HG02885 (cell line): ENCODE data around the gene TPM1.

Experiments
- ATAC-seq: cut with Tn5 transposase; IDR thresholded peaks from one replicate; pipeline ENCODE4 v1.9.1; 2021; ENCODE audit warnings: mild to moderate bottlenecking; ENCODE audit not compliant: unreplicated experiment, poor library complexity

The TPM1 gene

DNA sequence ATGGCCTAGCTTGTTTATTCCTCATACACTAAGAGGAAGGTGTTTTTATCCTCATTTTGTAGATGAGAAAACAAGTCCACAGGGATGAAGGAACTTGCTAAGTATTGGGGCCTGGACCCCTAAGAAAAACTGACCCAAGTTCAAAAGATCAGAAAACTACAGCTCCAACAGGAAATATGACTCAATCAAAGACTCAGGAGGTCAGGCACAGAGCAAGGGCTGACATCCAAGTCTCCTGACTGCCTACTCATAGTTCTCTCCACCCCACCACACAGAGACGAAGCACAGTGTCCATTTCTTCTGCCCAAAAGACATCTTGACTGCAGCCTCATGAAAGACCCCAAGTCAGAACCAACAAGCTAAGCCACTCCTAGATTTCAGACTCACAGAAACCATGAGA is 26.9 kb upstream of the TPM1 start:
- ATAC-seq = no peak

DNA sequence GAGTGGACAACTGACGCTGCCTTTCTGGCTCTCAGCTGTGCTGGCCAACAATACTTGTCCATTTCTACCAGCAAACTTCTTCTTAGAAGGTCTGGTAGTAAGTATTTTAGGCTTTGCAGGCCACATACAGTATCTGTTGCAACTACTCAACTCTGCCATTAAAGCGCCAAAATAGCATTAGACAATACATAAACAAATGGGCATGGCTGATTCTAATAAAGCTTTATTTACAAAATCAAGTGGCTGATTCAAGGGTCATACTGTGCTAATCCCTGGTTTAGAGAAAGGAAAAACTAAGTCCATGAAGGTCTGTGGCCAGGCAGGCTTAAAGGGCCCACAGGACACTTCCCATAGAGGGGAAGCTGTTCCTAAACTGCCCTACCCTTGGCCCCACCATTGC is 26.3 kb upstream of the TPM1 start:
- ATAC-seq = no peak

DNA sequence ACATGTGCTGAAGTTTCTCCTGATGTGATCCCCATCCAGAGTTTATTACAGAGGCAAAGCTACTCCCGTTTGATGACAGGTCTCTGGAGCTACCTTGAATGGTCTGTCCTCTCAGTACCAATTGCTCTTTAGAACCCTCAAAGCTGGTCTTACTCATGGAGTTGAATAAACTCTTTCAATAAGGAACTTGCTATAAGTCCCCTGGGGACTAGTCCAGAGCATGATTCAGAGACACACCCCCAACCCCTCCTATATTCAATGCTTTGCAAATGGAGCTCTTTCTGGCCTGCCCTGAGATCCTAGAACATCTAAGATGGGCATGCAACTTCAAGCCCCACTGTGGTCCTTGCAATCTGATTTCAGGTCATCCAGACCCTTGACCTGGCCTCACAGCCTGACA is 23.9 kb upstream of the TPM1 start:
- ATAC-seq = no peak

DNA sequence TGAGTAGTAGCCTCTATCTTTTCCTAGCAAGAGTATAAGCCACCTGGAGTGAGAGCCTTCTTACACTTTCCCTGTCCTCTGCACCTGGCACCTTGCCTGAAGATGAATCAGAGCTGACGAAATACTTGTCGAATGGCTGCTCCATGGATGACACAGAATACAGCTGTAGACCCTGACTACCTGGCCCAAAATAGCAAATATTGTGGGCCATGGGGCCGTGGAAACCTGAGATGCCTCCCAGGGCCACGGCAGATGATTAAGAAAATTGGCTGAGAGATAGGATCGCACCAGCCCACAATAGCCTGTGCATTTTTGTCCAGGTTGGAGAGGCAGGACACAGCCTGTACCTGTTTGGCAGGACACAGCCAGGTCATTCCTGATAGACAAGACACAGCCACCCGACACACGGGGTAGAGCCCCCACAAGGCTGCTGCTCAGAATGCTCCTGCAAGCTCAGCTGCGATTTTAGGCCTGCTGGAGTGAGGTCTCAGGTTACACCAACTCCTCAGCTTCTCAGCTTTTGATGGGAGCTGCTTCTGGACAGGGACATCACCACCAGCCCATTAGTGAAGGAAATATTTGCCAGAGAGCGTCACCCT is 22.9 kb upstream of the TPM1 start:
- ATAC-seq = no peak

DNA sequence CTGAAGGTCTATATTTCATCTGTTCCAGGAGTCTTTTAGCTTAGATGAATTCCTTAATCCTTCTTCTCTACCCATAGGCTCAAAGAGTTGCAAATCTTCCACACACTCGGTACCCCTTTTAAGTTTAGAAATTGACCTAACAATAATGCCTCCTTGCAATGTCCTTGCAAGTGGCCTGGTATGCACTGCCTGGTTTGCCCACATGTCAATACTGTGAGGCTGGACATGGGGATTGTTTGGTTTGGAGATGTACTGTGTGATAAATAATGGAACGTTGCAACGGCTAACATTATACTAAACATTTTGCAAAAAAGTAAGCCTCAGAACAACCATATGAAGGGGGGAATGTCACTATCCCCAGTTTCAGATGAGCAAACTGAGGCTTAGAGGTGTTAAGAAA is 22.4 kb upstream of the TPM1 start:
- ATAC-seq = no peak

DNA sequence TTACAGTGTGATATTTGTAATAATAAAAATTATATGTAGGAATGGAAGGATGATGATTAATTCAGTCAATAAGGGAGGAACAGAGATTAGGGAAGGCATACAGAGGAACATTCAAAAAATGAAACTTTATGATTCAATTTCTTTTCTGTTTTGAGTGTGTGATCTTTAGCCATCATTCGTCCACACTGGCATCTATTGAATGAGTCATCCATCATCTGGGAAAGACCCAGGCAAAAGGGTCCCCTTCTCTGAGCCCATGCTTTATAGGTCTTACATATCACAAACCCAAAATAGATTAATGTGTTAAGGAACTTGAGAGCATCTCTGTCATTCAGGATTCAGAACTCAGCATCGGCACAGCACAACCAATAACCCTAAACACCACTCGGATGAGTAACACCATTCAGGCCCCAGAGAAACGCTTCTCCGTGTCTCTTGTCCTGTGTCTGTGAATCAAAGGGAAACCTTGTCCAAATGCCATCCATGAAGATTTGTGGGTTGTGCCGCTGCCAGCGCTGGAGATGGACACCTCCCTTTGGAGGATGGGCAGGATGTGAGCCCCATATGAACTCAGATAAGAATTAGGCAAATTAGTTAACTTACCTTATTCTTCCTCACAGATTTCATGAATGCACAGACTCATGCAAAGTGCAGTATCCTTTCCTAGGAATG is 21.7 kb upstream of the TPM1 start:
- ATAC-seq = no peak

DNA sequence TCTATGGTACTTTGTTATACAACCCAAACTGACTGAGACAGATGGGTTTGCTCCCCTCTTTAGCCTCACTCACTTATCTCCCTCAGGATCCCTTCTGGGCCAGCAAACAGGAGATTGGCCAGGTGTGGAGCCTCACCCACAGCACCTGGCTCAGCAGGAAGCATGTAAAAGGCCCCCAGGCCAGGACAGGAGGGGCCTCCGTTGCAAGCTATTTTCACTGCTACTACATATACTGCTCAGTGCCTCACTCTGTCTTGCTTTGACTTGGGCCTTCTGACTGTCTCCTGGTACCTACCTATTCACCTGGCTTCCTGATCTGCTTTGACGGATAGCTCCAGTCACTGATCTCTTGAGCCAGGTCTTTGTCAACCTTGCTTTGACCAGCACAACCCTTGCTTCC is 20.4 kb upstream of the TPM1 start:
- no peak for ATAC-seq

DNA sequence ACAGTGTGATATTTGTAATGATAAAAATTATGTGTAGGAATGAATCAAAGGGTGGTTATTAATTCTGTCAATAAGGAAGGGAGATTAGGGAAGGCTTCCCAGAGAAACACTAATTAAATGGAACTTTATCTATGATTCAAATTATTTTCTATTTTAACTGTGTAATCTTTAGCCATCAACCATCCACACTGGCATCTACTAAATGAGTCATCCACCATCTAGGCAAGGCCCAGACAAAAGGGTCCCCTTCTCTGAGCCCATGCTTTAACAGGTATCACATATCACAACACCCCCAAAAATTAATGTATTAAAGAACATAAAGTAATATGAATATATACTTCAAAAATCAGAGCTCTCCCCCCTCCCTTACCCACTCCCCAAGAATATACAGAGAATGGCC is 19.9 kb upstream of the TPM1 start:
- no peak for ATAC-seq

DNA sequence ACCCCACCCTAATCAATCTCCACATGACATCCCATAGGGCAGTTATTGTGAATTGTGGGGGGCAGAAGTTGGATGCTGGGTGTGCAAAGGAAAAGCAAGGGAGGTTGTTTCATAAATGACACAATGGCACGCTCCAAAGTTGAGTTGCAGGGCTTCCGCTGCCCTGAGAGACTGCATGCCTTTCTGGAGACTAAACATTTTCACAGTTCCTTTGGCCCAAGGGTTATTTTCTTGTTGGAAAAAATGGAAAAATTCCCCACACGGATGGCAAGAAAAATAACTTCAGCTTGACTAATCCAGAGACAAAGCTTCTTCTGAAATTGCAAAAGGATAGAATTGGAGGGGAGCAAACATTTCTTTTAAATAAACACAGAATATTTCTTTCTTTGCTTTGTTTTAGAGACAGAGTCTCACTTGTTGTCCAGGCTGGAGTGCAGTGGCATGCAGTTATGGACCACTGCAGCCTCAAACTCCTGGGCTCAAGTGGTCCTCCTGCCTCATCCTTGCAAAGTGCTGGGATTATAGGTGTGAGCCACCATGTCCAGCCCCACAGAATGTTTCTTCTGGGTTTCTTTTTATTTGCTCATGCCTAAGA is 19.1 kb upstream of the TPM1 start:
- no peak for ATAC-seq

DNA sequence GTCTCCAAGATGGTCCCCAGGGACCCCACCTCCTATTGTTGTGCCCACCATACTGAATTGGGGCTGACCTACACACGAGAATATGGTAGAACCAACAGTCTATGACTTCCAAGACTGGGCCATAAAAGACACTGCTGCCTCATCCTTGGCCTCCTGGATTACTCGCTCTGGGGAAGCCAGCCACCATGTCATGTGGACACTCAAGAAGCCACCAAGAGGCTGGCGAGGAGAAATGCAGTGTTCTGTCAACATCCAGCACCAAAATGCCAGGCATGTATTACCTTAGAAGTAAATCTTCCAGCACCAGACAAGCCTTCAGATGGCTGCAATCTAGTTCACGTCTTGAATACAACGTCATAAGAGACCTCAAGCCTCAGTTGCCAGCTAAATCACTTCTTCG is 17.1 kb upstream of the TPM1 start:
- ATAC-seq = no peak

DNA sequence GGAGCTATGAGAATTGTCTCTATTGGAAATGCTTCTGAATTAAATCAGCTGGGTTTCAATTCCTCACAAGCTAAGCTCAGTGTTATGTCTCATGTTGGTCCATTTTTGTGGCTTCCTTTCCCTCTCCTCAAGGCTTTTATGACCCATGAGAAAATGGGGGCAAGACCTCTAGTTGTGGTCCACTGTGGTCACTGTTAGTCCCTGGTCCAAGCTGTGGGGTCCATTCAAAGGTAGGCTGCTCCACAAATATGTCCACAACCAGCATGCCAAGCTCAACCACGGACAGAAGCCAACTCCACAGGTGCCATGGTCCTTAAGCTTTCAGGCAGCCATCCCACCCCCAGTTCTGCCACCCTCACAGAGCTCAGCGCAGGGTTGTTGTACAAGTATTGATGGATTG is 14.9 kb upstream of the TPM1 start:
- ATAC-seq = no peak

DNA sequence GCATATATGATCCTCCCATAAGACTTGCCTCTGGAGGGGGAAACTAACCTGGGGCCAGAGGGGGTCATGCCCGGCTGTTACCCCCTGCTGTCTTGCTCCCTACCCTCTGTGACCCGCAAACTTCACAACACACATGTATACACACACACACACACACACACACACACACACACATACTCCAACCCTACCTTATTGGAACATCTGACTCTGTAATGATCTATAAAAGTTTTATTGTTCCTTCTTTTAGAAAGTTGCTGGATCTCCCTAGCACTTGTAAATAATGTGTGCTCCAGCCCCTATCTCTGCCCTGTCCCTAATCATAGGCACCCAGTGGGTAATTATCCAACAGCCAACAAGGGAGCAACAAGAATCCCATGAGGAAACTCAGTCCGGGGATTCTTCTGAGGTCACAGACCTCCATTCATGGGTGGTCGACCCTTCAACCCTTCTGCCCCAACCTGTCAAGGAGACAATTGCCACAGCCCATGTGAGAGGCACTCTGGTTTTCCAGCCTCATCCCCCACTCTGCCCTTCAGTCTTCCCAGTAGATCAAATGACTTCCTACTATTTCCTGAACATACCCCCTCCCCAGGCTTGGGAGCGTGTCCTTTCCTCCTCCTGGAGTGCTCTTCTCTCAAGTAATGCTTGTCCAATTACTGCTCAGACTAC is 14.0 kb upstream of the TPM1 start:
- ATAC-seq = no peak

DNA sequence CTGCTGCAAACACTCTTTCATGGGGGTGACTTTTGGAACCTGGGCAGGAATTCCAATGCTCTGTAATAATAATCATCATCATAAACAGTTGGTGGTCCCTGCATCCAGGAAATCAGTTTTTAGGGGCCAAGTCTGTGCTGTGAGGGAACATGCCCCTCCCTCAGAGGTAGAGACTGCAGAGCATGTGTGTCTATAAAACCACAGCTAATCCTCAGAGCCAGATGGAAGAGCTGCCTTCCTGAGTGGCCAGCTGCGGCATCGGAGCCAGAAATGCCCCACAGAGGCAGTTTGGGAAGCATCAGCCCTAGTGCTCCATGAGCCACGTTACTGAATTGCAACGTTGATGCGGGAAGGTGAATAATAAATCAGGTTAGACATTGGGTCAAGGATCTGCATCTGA is 12.9 kb upstream of the TPM1 start:
- ATAC-seq = no peak

DNA sequence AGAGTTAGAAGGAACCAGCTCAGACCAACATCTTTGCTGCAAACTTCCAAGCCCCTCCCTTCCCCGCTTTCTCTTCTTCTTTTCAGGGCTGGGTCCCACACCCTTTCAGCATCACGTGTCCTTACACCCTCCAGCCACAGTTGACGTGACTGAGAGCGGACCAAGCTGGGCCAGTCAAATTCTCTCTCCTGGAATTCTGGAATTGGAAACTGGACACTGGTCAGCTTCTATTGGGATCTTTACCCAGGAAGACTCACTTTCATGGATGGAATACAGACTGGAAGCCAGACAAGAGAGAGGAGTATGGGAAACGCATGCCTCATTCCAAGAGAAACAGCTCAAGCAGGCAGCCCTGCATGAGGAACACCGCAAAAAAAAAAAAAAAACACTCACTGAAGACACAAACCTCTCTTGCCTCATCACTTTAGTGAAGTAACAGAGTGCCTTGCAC is 12.4 kb upstream of the TPM1 start:
- no peak for ATAC-seq

DNA sequence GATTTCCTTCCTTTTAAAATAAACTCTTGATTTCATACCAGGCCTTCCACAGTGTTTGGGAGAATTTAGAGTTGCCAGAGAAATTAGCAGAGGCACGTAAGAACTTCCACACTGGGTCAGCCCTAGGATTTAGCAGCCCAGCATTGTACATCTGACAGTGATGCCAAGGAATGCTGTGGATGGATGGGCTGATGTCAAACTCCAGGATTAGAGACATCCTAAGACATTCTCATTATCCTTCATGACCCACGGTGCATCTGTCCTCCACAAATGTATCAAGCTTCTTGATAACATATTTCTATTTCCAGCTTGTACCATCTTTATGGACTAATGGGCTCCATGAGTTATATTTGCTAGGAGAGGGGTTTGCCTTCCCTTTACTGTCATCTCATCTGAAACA is 8.0 kb upstream of the TPM1 start:
- ATAC-seq = no peak

DNA sequence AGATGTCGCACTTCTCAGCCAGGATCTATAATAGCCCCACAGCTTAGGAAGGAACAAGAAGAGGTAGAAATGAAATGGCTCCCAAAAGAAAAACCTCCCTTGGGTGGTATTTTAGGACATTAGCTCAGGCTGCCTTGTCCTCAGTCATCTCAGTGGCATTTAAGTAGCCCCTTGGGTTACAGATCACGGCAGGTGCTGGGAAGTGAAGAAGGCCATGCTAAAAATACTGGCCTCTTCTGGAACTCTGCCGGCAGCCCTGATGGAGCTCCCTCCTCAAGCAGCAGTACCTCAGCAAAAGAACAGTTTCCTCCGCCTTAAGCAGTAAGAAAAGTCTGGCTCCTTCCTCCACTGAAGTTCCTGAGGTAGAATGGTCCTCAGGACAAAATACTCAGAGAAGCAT is 7.3 kb upstream of the TPM1 start:
- ATAC-seq = no peak

DNA sequence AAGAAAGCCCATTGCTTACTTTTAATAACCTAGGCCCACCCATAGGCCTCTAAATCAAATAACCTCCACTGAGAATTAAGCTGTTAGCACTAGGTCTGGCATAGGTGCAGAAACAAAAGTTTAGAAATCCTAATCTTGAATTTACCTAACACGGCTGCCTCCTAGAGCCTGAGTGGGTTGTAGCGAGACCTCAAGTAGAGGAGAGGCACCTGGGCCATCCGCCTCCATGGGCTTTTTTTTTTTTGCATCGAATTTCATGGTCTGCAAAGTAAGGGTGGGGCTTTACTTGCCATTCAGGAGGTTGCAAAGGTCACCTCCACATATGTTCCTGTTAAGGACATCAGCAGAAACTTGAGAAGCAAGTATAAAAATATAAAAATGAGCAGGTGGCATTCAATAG is 6.6 kb upstream of the TPM1 start:
- ATAC-seq = no peak

DNA sequence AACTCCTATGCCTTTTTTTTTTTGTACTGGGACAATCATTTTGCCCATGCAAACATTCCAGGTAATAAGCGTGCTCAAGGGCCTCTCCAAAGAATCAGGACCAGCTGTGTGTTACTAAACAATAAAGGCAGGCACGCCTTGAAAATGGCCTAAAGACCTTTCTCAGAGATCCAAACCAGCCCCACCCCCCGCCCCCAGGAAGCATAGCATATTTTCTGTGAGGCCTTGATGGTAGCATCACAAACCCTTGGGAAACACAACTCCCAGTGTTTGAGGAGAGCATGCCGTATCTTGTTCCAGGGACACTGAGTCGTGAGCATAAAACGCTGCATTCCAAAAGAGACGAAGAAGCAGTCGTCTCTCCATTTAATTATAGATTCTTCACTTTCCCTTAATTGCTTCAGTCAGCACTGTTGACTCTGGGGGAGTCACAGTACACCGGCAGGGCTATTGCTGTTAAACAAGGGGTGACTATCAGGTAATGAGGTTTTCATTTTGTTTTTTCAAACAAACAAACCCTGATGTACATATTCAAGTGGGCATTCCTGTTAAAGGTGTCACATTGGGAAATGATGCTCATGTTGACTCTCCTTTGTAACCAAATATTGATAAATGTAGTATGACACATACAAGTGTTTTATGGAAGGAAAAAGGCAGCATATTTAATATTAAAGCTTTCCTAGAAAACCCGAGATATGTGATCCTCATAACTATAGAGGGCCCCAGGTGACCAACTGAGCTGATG is 4.4 kb upstream of the TPM1 start:
- no peak for ATAC-seq

DNA sequence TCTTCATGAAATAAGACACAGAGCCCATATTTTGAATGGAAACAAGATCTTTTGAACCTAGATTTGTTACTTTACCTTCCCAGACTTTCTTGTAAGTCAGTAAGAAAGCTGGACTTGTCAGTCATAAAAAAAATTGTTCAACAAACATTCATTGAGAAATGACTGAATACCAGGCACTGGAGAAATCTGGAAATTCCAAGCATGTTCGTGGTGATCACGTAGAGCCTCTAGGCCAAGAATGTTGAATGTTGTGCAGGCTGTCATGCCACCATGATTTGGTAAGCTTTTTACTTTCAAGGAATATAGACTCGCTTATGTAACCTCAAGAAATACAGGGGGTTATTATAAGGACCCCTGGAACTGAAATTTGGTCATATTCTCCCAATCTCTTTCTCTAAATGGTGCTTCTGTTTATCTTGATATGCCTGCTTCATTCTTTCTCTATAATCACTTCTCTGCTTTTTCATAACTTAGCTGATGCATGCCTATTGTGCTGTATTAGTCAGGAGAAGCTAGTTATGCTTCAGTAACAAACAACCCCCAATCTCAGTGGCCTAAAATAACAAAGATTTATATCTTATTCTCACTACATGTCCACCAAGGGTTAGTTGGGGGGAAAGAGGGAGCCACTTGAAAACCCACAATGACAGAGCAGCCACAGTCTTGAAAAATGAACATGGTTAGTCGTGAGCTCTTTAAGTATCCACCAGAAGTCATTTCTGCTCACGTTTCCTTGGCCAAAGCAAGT is 3.4 kb upstream of the TPM1 start:
- ATAC-seq = no peak

DNA sequence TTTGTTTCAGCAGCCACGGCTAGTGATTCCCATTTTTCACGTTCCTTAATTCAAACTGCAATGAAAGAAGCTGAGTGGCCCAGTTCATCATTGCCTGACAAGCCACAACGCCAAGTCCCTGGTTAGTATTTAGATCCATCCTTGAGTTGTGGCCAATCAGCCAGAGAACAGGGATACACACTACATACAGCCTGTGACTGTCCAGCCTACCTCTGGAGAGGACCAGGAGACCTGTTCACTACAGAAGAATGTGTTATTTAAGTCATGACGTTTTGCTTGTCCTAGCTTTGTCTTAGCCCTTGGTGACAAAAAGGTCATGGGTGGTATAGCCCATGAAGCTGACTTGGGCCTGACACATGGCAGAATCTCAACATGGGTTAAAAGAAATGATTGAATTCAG is 2.7 kb upstream of the TPM1 start:
- no peak for ATAC-seq
